SW 1271 (cell line): ENCODE measurements around the gene ERAL1.
"Not testable (repeated sequence)": the region's sequence is repeated elsewhere in the genome, so short reads cannot be mapped to it uniquely, and the experiment has no call there.

Experiments used
- DNase-seq, 2 experiments: peaks; one replicate each; lab custom pipeline; 2025; lab: John Stamatoyannopoulos, UW

The ERAL1 gene

GRCh38 chr17:28899212-28899815 is 44.5 kb downstream of the ERAL1 start:
- DNase-seq: no peak

- no peak for DNase-seq
These were observed 46.3 kb downstream of the ERAL1 start for GRCh38 chr17:28900986-28901726.

GRCh38 chr17:28901866-28902818 is 47.3 kb downstream of the ERAL1 start:
- peak in 1 of 2 experiments; percentile 26 for DNase-seq

- DNase-seq: peak; percentile 75 to 86
These were observed 48.2 kb downstream of the ERAL1 start, which contains the start of gene DHRS13 for GRCh38 chr17:28902819-28903545. DHRS13 (minus strand) TSS chr17:28903079; CDS start chr17:28902944, 135 bp downstream.

- not testable (repeated sequence) for DNase-seq
These were observed 48.7 kb downstream of the ERAL1 start for GRCh38 chr17:28903546-28903841.

- no peak for DNase-seq
These were observed 50.0 kb downstream of the ERAL1 start for GRCh38 chr17:28904800-28905199.

GRCh38 chr17:28906276-28906675 is 51.5 kb downstream of the ERAL1 start:
- DNase-seq: no peak

- DNase-seq: no peak
These were observed 52.1 kb downstream of the ERAL1 start for GRCh38 chr17:28906706-28907438.

- DNase-seq: no peak
These were observed 53.1 kb downstream of the ERAL1 start for GRCh38 chr17:28907709-28908475.

GRCh38 chr17:28908640-28909167 is 53.9 kb downstream of the ERAL1 start:
- no peak for DNase-seq

- DNase-seq: no peak
These were observed 55.7 kb downstream of the ERAL1 start for GRCh38 chr17:28910534-28910933.
